Suprapubic skin (tissue), 4 donors: ENCODE data around the gene TRIM2. TPM values are rescaled to one million over a fixed set of nuclear protein-coding genes. Genes with fewer than 3 reads are reported as not detected.

Source experiments
- DNase-seq, 2 donors: peaks; one replicate each; pipeline ENCODE4 v3.0.0-alpha.2; 2019; ENCODE audit warnings: low spot score in 2 of 2
- H3K27ac ChIP-seq: fragments of 200-600 bp; sonication (generic); one replicate; pipeline ENCODE4 v1.5.1; 2019
- H3K27me3 ChIP-seq: fragments of 200-600 bp; sonication (generic); one replicate; pipeline ENCODE4 v1.5.1; 2019
- H3K36me3 ChIP-seq: fragments of 200-600 bp; sonication (generic); one replicate; pipeline ENCODE4 v1.5.1; 2019
- H3K4me1 ChIP-seq: fragments of 200-600 bp; sonication (generic); one replicate; pipeline ENCODE4 v1.5.1; 2019
- H3K4me3 ChIP-seq: fragments of 200-600 bp; sonication (generic); one replicate; pipeline ENCODE4 v1.5.1; 2019; ENCODE audit warnings: mild to moderate bottlenecking
- H3K9me3 ChIP-seq: fragments of 200-600 bp; sonication (generic); one replicate; pipeline ENCODE4 v1.5.1; 2019
- EP300 ChIP-seq: sonication (generic); formaldehyde crosslinking; IDR thresholded peaks from one replicate; pipeline ENCODE4 v1.6.1; 2017; ENCODE audit warnings: antibody characterized with exemption
- POLR2A ChIP-seq, 2 donors: fragments of 450-650 bp; IDR thresholded peaks; one replicate each; pipeline ENCODE4 v1.6.1; 2017; ENCODE audit warnings: antibody characterized with exemption in 2 of 2, mild to moderate bottlenecking in 2 of 2, moderate library complexity in 2 of 2
- POLR2AphosphoS5 ChIP-seq, 3 donors: sonication (generic); formaldehyde crosslinking; IDR thresholded peaks; one replicate each; pipeline ENCODE4 v1.6.1; 2017; ENCODE audit warnings: antibody characterized with exemption in 3 of 3
- WGBS: methylation state at CpG from one replicate; pipeline ENCODE4 v1.1.5; 2018; 5-methylcytosine and 5-hydroxymethylcytosine counted together
- total RNA-seq, 4 donors: library from RNA; depleted of rRNA; stranded (reverse); fragments of >200 nt; gene quantifications; one replicate each; pipeline ENCODE4 v1.1.0, GENCODE V29; 2016
- TF ChIP-seq, protein P1 (sequence below), 2 donors: fragments of 200-600 bp in 1 of 2; fragments of 450-650 bp in 1 of 2; sonication (generic) in 1 of 2; IDR thresholded peaks; one replicate each; pipeline ENCODE4 v1.5.1; 2016 to 2019; ENCODE audit warnings: antibody characterized with exemption in 2 of 2, mild to moderate bottlenecking in 1 of 2, moderate library complexity in 1 of 2

The TRIM2 gene
- total RNA-seq, 4 donors from 2014 or later: 17.3 to 45.1 (median 37.5) TPM

- Histone ChIP-seq H3K27me3 (no peaks in the 10 kb centered on the region), H3K27ac (no peak overlapping the region), H3K36me3 (no peaks in the 10 kb centered on the region), H3K9me3 (no peaks in the 10 kb centered on the region), H3K4me1 (no peaks in the 10 kb centered on the region), H3K4me3 (no peak overlapping the region)
- WGBS: 88% methylated on average over 1 of the region's 1 CpG
- no peak for DNase-seq
- no peak for TF ChIP-seq POLR2AphosphoS5 (IDR thresholded peaks at IDR 0.05)
- TF ChIP-seq, protein P1, sequence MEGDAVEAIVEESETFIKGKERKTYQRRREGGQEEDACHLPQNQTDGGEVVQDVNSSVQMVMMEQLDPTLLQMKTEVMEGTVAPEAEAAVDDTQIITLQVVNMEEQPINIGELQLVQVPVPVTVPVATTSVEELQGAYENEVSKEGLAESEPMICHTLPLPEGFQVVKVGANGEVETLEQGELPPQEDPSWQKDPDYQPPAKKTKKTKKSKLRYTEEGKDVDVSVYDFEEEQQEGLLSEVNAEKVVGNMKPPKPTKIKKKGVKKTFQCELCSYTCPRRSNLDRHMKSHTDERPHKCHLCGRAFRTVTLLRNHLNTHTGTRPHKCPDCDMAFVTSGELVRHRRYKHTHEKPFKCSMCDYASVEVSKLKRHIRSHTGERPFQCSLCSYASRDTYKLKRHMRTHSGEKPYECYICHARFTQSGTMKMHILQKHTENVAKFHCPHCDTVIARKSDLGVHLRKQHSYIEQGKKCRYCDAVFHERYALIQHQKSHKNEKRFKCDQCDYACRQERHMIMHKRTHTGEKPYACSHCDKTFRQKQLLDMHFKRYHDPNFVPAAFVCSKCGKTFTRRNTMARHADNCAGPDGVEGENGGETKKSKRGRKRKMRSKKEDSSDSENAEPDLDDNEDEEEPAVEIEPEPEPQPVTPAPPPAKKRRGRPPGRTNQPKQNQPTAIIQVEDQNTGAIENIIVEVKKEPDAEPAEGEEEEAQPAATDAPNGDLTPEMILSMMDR (IDR thresholded peaks at IDR 0.05): no peak
- TF ChIP-seq EP300: no peak
- TF ChIP-seq POLR2A (IDR thresholded peaks at IDR 0.05): no peak
Observed at GRCh38 chr4:153375303-153375702, 171.1 kb downstream of the TRIM2 start.

GRCh38 chr4:153383131-153383530 is 178.9 kb downstream of the TRIM2 start:
- TF ChIP-seq, protein P1 (IDR thresholded peaks at IDR 0.05): no peak
- TF ChIP-seq EP300 (no peak), POLR2AphosphoS5 (IDR thresholded peaks at IDR 0.05) (no peak), POLR2A (IDR thresholded peaks at IDR 0.05) (no peak)
- 73% methylated on average over 4 of the region's 4 CpGs for WGBS
- no peaks in the 10 kb centered on the region for H3K9me3 ChIP-seq
- DNase-seq: no peak
- no peaks in the 10 kb centered on the region for H3K36me3 ChIP-seq
- no peaks in the 10 kb centered on the region for H3K27me3 ChIP-seq
- no peak overlapping the region for H3K27ac ChIP-seq
- no peaks in the 10 kb centered on the region for H3K4me1 ChIP-seq
- H3K4me3 ChIP-seq: no peak overlapping the region

GRCh38 chr4:153384160-153384559 is 179.9 kb downstream of the TRIM2 start:
- no peaks in the 10 kb centered on the region for H3K4me1 ChIP-seq
- H3K36me3 ChIP-seq: no peaks in the 10 kb centered on the region
- WGBS: 94% methylated on average over 1 of the region's 1 CpG
- H3K27ac ChIP-seq: no peak overlapping the region
- H3K9me3 ChIP-seq: no peaks in the 10 kb centered on the region
- H3K4me3 ChIP-seq: no peak overlapping the region
- TF ChIP-seq POLR2A (IDR thresholded peaks at IDR 0.05): no peak
- TF ChIP-seq EP300: no peak
- TF ChIP-seq POLR2AphosphoS5 (IDR thresholded peaks at IDR 0.05): no peak
- TF ChIP-seq, protein P1 (IDR thresholded peaks at IDR 0.05): no peak
- DNase-seq: no peak
- no peaks in the 10 kb centered on the region for H3K27me3 ChIP-seq

- 91% methylated on average over 2 of the region's 2 CpGs for WGBS
- DNase-seq: no peak
- no peaks in the 10 kb centered on the region for H3K9me3 ChIP-seq
- TF ChIP-seq POLR2AphosphoS5 (IDR thresholded peaks at IDR 0.05) (no peak), POLR2A (IDR thresholded peaks at IDR 0.05) (no peak), EP300 (no peak)
- TF ChIP-seq, protein P1 (IDR thresholded peaks at IDR 0.05): no peak
- H3K4me1 ChIP-seq: no peaks in the 10 kb centered on the region
- no peak overlapping the region for H3K27ac ChIP-seq
- no peaks in the 10 kb centered on the region for H3K27me3 ChIP-seq
- H3K36me3 ChIP-seq: no peaks in the 10 kb centered on the region
- H3K4me3 ChIP-seq: no peak overlapping the region
Observed at GRCh38 chr4:153385784-153386183, 181.5 kb downstream of the TRIM2 start.

GRCh38 chr4:153387981-153388380 is 183.7 kb downstream of the TRIM2 start:
- WGBS: 70% methylated on average over 4 of the region's 4 CpGs
- H3K36me3 ChIP-seq: no peaks in the 10 kb centered on the region

More at GRCh38 chr4:153387981-153388380, 183.7 kb downstream of the TRIM2 start:
- Histone ChIP-seq H3K4me3 (no peak overlapping the region), H3K4me1 (no peaks in the 10 kb centered on the region), H3K27me3 (no peaks in the 10 kb centered on the region), H3K9me3 (no peaks in the 10 kb centered on the region), H3K27ac (no peak overlapping the region)
- TF ChIP-seq EP300 (no peak), POLR2A (IDR thresholded peaks at IDR 0.05) (no peak), POLR2AphosphoS5 (IDR thresholded peaks at IDR 0.05) (no peak)
- TF ChIP-seq, protein P1 (IDR thresholded peaks at IDR 0.05): no peak
- no peak for DNase-seq

Other genes starting within 250 kb of the TRIM2 start
- gene MND1, start 140.2 kb downstream of the TRIM2 start, total RNA-seq: not detected